C1 segment of cervical spinal cord (tissue), 14 donors: ENCODE data around the gene ACO1.
"Not testable (repeated sequence)": the region's sequence is repeated elsewhere in the genome, so short reads cannot be mapped to it uniquely, and the experiment has no call there.

Source experiments
- DNase-seq, 14 donors: peaks; one replicate each; lab custom pipeline; 2025; lab: John Stamatoyannopoulos, UW

ACO1 gene

GRCh38 chr9:32384364-32385151 lies at the start of gene ACO1:
Gene ACO1 (plus strand): TSS chr9:32384643. CDS start chr9:32405507, 20,864 bp downstream.
- DNase-seq, result peak in 13 of 14 donors; percentile 57 to 90 (median 79)

- no peak for DNase-seq
Measured at GRCh38 chr9:32334916-32335895, 49.2 kb upstream of the ACO1 start.

- DNase-seq, result no peak
Measured at GRCh38 chr9:32339424-32339823, 45.0 kb upstream of the ACO1 start.

- no peak for DNase-seq
Measured at GRCh38 chr9:32340361-32340760, 44.1 kb upstream of the ACO1 start.

- no peak for DNase-seq
Measured at GRCh38 chr9:32344551-32345182, 39.8 kb upstream of the ACO1 start.

- DNase-seq, result no peak
Measured at GRCh38 chr9:32345243-32345642, 39.2 kb upstream of the ACO1 start.

- DNase-seq, result no peak
Measured at GRCh38 chr9:32347571-32347970, 36.9 kb upstream of the ACO1 start.

GRCh38 chr9:32348106-32348695 lies 36.2 kb upstream of the ACO1 start:
- DNase-seq, result no peak

- DNase-seq, result no peak
Measured at GRCh38 chr9:32349013-32349412, 35.4 kb upstream of the ACO1 start.

GRCh38 chr9:32350682-32351081 lies 33.8 kb upstream of the ACO1 start:
- no peak for DNase-seq

- DNase-seq, result no peak
Measured at GRCh38 chr9:32351845-32352244, 32.6 kb upstream of the ACO1 start.

- not testable (repeated sequence) for DNase-seq
Measured at GRCh38 chr9:32353476-32353875, 31.0 kb upstream of the ACO1 start.

GRCh38 chr9:32359452-32359851 lies 25.0 kb upstream of the ACO1 start:
- no peak for DNase-seq

- DNase-seq, result no peak
Measured at GRCh38 chr9:32360983-32361673, 23.3 kb upstream of the ACO1 start.

GRCh38 chr9:32371279-32371678 lies 13.2 kb upstream of the ACO1 start:
- DNase-seq, result no peak

GRCh38 chr9:32371679-32372078 lies 12.8 kb upstream of the ACO1 start:
- no peak for DNase-seq

- no peak for DNase-seq
Measured at GRCh38 chr9:32376285-32376684, 8.2 kb upstream of the ACO1 start.

GRCh38 chr9:32378496-32378895 lies 5.9 kb upstream of the ACO1 start:
- DNase-seq, result peak in 6 of 14 donors; percentile 5 to 32 (median 12)

GRCh38 chr9:32378993-32379729 lies 5.3 kb upstream of the ACO1 start:
- peak in 7 of 14 donors; percentile 5 to 40 (median 16) for DNase-seq

GRCh38 chr9:32380944-32381343 lies 3.5 kb upstream of the ACO1 start:
- DNase-seq, result no peak
